HepG2 (cell line): Measurements from ENCODE around the gene EPHX1. TPM values are rescaled to one million over a fixed set of nuclear protein-coding genes. Genes with fewer than 3 reads are reported as not detected.

Experiments used
- AGO1 ChIP-seq: fragments of 200-400 bp; formaldehyde crosslinking; IDR thresholded peaks from 2 replicates; pipeline ENCODE4 v1.6.1; 2017; ENCODE audit warnings: mild to moderate bottlenecking, low read depth, low read length, moderate library complexity; ENCODE audit not compliant: poor library complexity, severe bottlenecking
- AHDC1 ChIP-seq: sonication (generic); formaldehyde crosslinking; IDR thresholded peaks from 2 replicates; pipeline ENCODE4 v1.5.1; 2020; ENCODE audit warnings: mild to moderate bottlenecking, missing genetic modification reagents, borderline replicate concordance
- CBX5 ChIP-seq: sonication (generic); formaldehyde crosslinking; IDR thresholded peaks from 2 replicates; pipeline ENCODE4 v1.4.0; 2020; ENCODE audit warnings: missing genetic modification reagents, borderline replicate concordance
- CREB1 ChIP-seq, 2 experiments: fragments of 450-650 bp in 1 of 2; IDR thresholded peaks; 2 replicates each; pipeline ENCODE4 v1.6.1; 2016 to 2017; ENCODE audit warnings: control low read depth in 1 of 2, mild to moderate bottlenecking in 1 of 2, missing compliant biosample characterization in 1 of 2, missing genetic modification characterization in 1 of 2
- GZF1 ChIP-seq: sonication (generic); formaldehyde crosslinking; IDR thresholded peaks from 2 replicates; pipeline ENCODE4 v1.5.1; 2020; ENCODE audit warnings: mild to moderate bottlenecking, missing genetic modification reagents
- IKZF4 ChIP-seq: sonication (generic); formaldehyde crosslinking; IDR thresholded peaks from 2 replicates; pipeline ENCODE4 v1.5.1; 2020; ENCODE audit warnings: borderline replicate concordance, mild to moderate bottlenecking, low read depth, missing genetic modification reagents; ENCODE audit errors: not compliant biosample characterization
- ZNF142 ChIP-seq: sonication (generic); formaldehyde crosslinking; IDR thresholded peaks from 2 replicates; pipeline ENCODE4 v1.4.0; 2020; ENCODE audit warnings: missing genetic modification reagents
- ZNF276 ChIP-seq: sonication (generic); formaldehyde crosslinking; IDR thresholded peaks from 2 replicates; pipeline ENCODE4 v1.4.0; 2020; ENCODE audit warnings: mild to moderate bottlenecking, low read depth, missing genetic modification reagents
- ZNF333 ChIP-seq: sonication (generic); formaldehyde crosslinking; IDR thresholded peaks from 2 replicates; pipeline ENCODE4 v1.4.0; 2020; ENCODE audit warnings: mild to moderate bottlenecking, missing genetic modification reagents, borderline replicate concordance
- ZNF546 ChIP-seq: sonication (generic); formaldehyde crosslinking; conservative IDR thresholded peaks from 2 replicates; pipeline ENCODE4 v1.8.1; 2023; ENCODE audit warnings: mild to moderate bottlenecking, missing genetic modification reagents
- polyA plus RNA-seq, 8 experiments: library from polyadenylated mRNA; depleted of rRNA in 3 of 8; stranded (reverse) in 7 of 8; unstranded in 1 of 8; fragments of >200 nt; fragmentation: Illumina TruSeq in 4 of 8; extraction: Trizol in 4 of 8; gene quantifications; 2 replicates each; pipeline versions ENCODE4 v1.2.1 to v1.2.3, GENCODE V29; 2011 to 2016; ENCODE audit warnings: low read depth in 4 of 8, missing spikeins in 1 of 8, mixed read lengths in 1 of 8; ENCODE audit not compliant: insufficient read depth in 1 of 8
- total RNA-seq, 5 experiments: library from RNA; depleted of rRNA; stranded (reverse); fragments of >200 nt; fragmentation: Illumina TruSeq; extraction: Trizol; gene quantifications; 2 replicates each; pipeline ENCODE4 v1.2.3, GENCODE V29; 2016; ENCODE audit warnings: low read depth in 1 of 5

The EPHX1 gene
- total and polyA plus RNA-seq, 2 of the 13 experiments (the other 11 are each of a cell fraction or from before 2014, with no cell fraction given): 27.7 to 36.5 TPM

GRCh38 chr1:225882694-225883615 lies 73.0 kb downstream of the EPHX1 start (continued):
- no peak for TF ChIP-seq ZNF276 (CRISPR knock-in tag)
- peak; percentile 15 for TF ChIP-seq AGO1
- no peak for TF ChIP-seq ZNF333 (CRISPR knock-in tag)
- TF ChIP-seq ZNF546 (CRISPR knock-in tag): no peak
- TF ChIP-seq GZF1 (CRISPR knock-in tag): no peak
- no peak for TF ChIP-seq CBX5 (CRISPR knock-in tag)
- no peak for TF ChIP-seq CREB1 (IDR thresholded peaks at IDR 0.05)
- TF ChIP-seq CREB1 (CRISPR knock-in tag; IDR thresholded peaks at IDR 0.05): no peak
- no peak for TF ChIP-seq AHDC1 (CRISPR knock-in tag)
- TF ChIP-seq ZNF142 (CRISPR knock-in tag): no peak
- TF ChIP-seq IKZF4 (CRISPR knock-in tag): no peak
